ENCODE data around the gene PRKCA.
"Not testable (repeated sequence)": the region's sequence is repeated elsewhere in the genome, so short reads cannot be mapped to it uniquely, and the experiment has no call there.

PRKCA gene

GRCh38 chr17:66441101-66441661, 138.8 kb downstream of the PRKCA start:
- DNase-seq (ENCODE audit: low read depth) = no peak

DNA sequence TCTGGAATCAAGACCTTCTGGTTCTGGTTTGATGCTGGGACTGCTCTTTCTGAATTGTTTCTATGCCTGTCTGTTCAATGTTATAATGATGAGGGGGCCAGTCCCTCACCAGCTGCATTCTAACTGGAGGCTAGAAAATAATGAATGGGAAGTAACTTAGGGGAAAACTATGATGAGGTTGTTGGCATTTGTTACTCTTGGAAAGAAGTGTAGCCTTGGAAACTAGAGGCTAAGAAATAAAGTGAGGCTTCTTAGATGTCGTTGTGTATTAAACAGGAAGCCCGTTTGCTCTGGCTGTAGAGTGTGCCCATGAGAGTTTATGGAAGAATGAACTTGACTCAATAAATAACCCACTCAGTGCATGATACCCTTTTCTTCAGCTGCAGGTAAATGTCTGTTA, 140.8 kb downstream of the PRKCA start:
- no peak for DNase-seq (ENCODE audit: low read depth)

DNA sequence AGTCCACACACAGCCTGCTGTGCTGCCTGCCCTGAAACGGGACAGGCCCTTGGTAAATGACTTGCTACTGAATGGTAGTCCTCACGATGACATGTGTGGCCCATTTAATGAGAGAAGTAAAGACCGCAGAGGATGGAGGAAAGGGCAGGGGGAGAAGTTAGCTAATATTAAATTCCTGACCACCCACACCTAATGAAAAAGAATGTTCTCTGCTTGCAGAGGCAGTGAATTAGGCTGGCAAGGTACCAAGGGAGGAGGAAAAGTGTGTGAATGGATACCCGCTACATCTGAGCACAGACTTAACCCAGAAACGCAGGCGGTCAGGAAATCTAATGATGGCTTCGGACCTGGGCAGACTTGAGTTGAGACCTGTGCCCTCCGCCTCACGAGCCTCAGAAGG, 141.2 kb downstream of the PRKCA start:
- DNase-seq (ENCODE audit: low read depth) = no peak

DNA sequence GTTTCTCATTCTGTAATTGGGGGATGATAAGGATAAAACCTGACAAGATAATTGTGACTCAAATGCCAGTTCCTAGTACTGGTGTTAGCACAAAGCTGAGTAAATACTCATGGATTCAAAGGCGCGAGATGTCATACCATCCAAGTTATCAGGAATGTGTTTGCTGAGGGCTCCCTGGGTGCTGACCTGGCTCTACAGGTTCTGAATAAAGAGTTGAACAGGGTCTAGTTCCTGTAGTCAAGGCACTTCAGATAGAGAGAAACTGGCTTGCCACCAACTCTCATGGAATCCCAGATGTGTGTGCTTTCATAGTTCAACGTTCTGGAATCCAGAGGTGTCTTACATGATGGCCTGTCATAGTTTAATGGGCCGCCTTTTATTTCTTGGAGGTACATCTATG, 141.6 kb downstream of the PRKCA start:
- no peak for DNase-seq (ENCODE audit: low read depth)

GRCh38 chr17:66445229-66445628, 142.8 kb downstream of the PRKCA start:
- DNase-seq (ENCODE audit: low read depth) = no peak

DNA sequence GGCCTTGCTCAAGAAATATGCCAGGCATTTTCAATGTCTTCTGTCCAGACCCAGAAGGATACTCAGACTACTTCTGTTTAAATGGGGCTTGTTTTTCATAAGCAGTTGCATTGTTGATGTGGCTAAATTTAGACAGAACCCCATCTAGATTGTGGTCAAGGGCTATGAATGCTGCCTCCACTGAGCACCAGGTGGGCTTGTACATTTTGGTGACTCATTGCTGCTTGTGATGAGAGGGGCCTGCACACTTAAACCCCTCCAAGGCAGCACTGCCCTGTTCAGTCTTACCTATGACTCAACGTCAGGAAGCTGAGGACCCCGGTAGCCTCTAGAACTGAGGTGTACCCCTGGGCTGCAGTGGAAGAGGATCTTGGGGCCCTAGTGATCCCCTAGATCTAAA, 144.0 kb downstream of the PRKCA start:
- no peak for DNase-seq (ENCODE audit: low read depth)

DNA sequence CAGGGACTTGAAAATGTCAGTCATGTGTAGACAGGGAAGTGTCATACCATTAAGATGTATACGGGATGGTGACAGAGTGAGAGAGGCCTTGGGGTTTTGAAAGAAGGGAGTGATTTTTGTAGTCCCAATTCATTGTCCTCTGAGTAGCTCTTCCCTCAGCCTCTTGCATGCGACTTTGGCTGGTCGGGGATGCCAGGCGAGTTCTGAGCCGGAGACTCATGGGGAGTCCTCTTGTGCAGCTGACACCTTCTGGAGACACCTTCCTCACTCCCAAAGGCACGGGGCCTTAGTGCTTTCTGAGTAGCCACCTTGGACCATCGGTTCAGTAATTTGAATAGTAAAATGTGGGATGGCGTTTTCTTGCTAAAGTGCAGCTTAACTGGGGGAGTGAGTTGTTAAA, 144.7 kb downstream of the PRKCA start:
- DNase-seq (ENCODE audit: low read depth) = no peak

DNA sequence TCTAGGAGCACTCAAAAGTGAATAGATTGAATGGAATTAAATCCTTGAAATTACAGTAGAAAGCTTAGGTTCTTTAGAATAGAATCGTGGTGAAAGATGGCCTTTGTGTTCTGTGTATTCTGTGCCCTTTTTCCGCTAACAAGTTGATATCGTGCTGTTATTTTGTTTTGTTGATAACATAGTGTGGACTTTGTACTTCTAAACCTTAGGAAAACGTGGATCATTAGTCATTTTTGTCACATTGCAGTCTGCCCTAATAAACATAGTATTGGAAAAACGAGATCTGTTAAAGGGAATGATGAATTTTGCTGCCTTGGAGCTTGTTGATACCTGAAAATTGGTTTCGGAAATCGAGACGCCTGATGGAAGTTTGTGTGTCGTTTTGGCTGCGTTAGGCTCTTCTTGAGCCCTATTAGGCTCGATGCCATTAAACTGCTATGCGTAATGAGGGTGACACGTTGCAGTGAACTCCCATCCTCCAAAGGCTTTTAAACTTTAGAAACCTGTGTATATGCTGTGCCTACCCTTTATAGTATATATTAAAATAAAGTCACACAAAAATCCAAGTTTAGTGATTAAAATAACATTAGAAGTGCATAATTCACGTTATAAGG, 145.7 kb downstream of the PRKCA start:
- no peak for DNase-seq (ENCODE audit: low read depth)

GRCh38 chr17:66449418-66449977, 147.1 kb downstream of the PRKCA start:
- DNase-seq (ENCODE audit: low read depth) = no peak

GRCh38 chr17:66450008-66450851, 147.8 kb downstream of the PRKCA start:
- no peak for DNase-seq (ENCODE audit: low read depth)

DNA sequence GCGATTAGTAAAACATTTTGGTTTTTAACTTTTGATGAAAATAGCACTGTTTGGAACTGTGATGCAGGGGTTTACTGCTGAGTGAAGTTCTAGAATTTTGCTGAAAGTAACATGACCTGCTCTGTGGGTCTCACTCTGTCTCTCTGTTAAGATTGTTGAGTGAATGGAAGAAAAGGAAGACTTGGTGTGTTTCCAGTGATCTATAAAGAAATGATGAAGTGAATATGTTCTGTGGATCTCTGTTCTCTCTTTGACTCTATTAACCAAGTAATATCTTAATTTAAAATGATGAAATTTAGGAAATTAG, 148.4 kb downstream of the PRKCA start:
- no peak for DNase-seq (ENCODE audit: low read depth)

GRCh38 chr17:66451188-66452149, 149.1 kb downstream of the PRKCA start:
- DNase-seq (ENCODE audit: low read depth) = no peak

DNA sequence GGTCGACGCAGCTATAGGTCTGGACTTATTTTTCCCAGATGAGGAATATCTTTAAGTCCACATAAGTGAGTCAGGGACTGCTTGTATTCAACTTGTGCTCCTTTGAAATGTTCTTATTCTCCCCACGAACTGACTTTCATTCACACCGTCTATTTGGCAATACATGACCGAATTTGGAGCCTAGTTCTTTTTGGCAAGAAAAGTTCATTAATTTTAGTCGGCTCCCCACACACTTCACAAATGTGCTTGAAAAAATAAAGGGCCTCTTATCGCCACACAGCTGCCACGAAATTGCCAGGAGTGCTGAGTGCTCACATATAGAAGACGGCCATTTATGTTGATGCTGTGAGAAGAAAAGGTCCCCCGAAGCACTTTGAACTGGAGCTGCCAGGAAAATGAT, 152.6 kb downstream of the PRKCA start:
- DNase-seq (ENCODE audit: low read depth) = no peak

DNA sequence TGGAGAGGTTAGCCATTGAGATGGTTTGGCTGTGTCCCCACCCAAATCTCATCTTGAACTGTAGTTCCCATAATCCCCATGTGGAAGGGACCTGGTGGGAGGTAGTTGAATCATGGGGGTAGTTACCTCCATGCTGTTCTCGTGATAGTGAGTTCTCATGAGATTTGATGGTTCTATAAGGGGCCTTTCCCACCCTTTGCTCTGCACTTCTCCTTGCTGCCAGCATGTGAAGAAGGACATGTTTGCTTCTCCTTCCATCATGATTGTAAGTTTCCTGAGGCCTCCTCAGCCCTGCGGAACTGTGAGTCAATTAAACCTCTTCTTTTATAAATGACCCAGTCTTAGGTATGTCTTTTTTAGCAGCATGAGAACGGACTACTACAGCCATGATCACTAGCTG, 155.1 kb downstream of the PRKCA start:
- not testable (repeated sequence) for DNase-seq (ENCODE audit: low read depth)

- DNase-seq (ENCODE audit: low read depth) = no peak
Observed at GRCh38 chr17:66458782-66459181, 156.4 kb downstream of the PRKCA start.

DNA sequence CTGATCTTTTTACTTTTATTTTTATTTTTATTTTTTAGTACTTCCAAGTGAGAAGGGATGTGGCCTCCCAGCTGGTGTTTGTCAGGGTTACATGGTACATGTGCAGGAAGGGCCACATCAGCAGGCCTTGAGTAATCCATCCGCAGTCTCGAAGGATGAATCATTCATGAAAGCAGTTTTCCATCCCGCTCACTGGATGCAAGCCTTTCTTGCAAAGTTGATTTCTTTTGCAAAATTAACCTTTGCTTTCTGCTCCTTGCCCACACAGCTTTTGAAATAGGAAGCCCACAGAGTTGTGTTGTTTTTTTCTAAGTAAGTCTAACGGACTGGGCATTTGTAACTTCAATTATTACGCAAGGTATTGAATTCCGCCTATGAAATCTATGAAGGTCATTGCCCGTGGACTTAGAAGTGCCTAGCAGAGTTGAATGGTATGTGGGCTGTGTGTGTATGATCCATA, 157.4 kb downstream of the PRKCA start:
- peak; percentile 92 for DNase-seq (ENCODE audit: low read depth)

DNA sequence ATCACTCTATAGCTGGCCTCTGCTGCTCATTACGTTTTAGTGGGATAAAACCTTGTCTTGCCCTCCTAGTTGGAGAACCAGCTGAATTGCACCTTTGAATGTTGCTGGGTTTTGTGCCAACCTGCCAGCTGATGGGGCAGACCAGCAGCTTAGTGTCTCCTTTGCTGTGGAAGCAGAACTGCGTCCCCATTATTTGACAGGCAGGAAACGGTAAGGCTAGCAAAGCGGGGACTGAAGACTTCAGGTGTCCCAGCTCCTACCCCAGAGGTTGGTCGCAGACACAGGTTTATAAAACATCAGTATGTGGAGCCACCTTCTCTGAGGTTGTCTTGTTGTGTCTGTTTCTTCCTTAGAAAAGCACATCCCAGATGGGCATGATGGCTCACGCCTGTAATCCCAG, 158.1 kb downstream of the PRKCA start:
- DNase-seq (ENCODE audit: low read depth) = no peak

DNA sequence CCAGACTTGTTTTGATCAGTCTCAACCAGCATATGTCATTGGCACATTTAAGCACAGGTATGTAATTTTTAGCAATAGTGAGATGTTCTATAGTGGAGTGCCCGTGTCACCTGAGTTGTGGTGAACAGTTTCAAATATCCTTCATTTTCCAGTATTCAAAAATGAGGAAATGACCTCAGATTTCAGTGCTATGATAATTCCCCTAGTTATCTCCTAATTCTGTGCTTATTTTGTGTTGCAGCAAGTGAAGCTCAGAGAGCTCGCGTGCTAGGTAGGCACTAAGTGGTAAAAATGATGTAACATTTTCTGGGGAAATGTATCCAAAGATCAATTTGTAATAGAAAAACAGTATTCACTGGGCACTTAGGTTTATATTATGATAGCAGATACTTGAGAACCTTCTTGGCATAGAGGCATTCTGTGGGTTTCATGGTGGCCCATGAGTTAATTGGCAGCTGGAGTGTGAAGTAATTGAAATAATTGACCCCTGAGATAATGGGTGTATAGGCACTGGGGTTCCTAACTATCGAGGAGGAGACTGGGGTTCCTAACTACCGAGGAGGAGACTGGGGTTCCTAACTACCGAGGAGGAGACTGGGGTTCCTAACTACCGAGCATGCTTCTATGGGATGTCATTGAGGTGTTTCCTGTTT, 159.1 kb downstream of the PRKCA start:
- no peak for DNase-seq (ENCODE audit: low read depth)

DNA sequence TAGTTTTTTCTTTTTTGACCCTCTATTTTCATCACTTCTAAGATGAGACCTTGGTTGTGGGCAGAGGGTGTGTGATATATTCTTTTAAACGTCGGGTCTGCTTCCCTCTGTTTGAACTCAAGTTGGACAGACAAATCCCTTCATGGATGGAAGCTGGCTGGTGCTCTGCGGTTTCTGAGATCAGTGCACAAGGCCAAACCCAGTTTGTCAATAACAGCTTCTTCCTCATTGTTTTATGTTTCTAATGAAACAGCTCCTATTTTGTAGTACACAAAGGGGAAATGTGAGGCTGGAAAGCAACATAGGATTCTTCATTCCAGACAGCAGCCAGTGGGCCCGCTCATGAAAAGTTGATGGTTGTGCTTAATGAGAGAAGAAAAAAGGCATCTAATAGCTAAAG, 159.6 kb downstream of the PRKCA start:
- DNase-seq (ENCODE audit: low read depth) = no peak

- DNase-seq (ENCODE audit: low read depth) = no peak
Observed at GRCh38 chr17:66464921-66465320, 162.5 kb downstream of the PRKCA start.

GRCh38 chr17:66465701-66466100, 163.3 kb downstream of the PRKCA start:
- DNase-seq (ENCODE audit: low read depth) = no peak

Data from GM04504 (cell line).